Left lung (tissue), 10 donors: ENCODE measurements around the gene DNAJC6. TPM values are rescaled to one million over a fixed set of nuclear protein-coding genes. Genes with fewer than 3 reads are reported as not detected.

Experiments
- ATAC-seq: fragments of 200-7000 bp; cut with Tn5 transposase; one replicate; pipeline ENCODE4 v1.9.1; 2020; ENCODE audit warnings: moderate library complexity
- DNase-seq, 4 donors: peaks; one replicate each; pipeline ENCODE4 v3.0.0-alpha.2; 2013 to 2020
- H3K27ac ChIP-seq, 2 donors: fragments of 200-600 bp; sonication (generic) in 1 of 2; one replicate each; pipeline versions ENCODE4 v1.5.0 to v1.8.0; 2020 to 2021
- H3K27me3 ChIP-seq, 2 donors: fragments of 200-600 bp; sonication (generic) in 1 of 2; one replicate each; pipeline versions ENCODE4 v1.5.0 to v1.8.0; 2020 to 2021
- H3K36me3 ChIP-seq, 2 donors: fragments of 200-600 bp; sonication (generic) in 1 of 2; one replicate each; pipeline versions ENCODE4 v1.5.0 to v1.8.0; 2020 to 2021
- H3K4me1 ChIP-seq, 2 donors: fragments of 200-600 bp; one replicate each; pipeline ENCODE4 v1.8.0; 2021
- H3K4me3 ChIP-seq, 2 donors: fragments of 200-600 bp; sonication (generic) in 1 of 2; one replicate each; pipeline versions ENCODE4 v1.5.0 to v1.8.0; 2020 to 2021; ENCODE audit warnings: mild to moderate bottlenecking in 1 of 2
- H3K9me3 ChIP-seq, 2 donors: fragments of 200-600 bp; sonication (generic) in 1 of 2; one replicate each; pipeline versions ENCODE4 v1.5.0 to v1.8.0; 2020 to 2021
- CTCF ChIP-seq, 2 donors: fragments of 200-600 bp; sonication (generic) in 1 of 2; IDR thresholded peaks; one replicate each; pipeline versions ENCODE4 v1.5.0 to v1.8.0; 2021; ENCODE audit warnings: antibody characterized with exemption in 2 of 2
- intact Hi-C, 2 donors: fragments of 100-400 bp; cut with DNase I; formaldehyde crosslinking; loops; one replicate each; pipeline versions ENCODE4 v1.11.2 to v1.14.2; 2022
- polyA plus RNA-seq, 6 donors: library from polyadenylated mRNA; unstranded; fragments of 120-200 nt; gene quantifications; one replicate each; pipeline ENCODE4 v1.2.1, GENCODE V29; 2013; ENCODE audit not compliant: insufficient read length in 6 of 6
- total RNA-seq, 2 donors: library from RNA; stranded (reverse); fragmentation: NEBNext Ultra II Directional; extraction: Animal tissue kit (Norgen Biotek cat#: 25700); gene quantifications; one replicate each; pipeline ENCODE4 v1.2.1, GENCODE V29; 2021
- donor health status: DM: no; HTN: yes; CAD: no.
- donor health status: DM: no; HTN: no; CAD: no.

The DNAJC6 gene
- total and polyA plus RNA-seq, 8 donors: 2.3 to 4.6 (median 2.8) TPM

- no peaks in the 10 kb centered on the region for H3K36me3 ChIP-seq
- no peak for ATAC-seq
- H3K4me1 ChIP-seq: peaks cover 0 to 7% of the 10 kb centered on the region in 2 donors
- no peaks in the 10 kb centered on the region for H3K27me3 ChIP-seq
- TF ChIP-seq CTCF (IDR thresholded peaks at IDR 0.05): no peak
- intact Hi-C loops: no loop called here
- H3K9me3 ChIP-seq: no peaks in the 10 kb centered on the region
- no peak overlapping the region for H3K4me3 ChIP-seq
- H3K27ac ChIP-seq: no peak overlapping the region
- DNase-seq: no peak
Measured at GRCh38 chr1:65416767-65417166, 107.4 kb downstream of the DNAJC6 start.

- no peaks in the 10 kb centered on the region for H3K36me3 ChIP-seq
- H3K27me3 ChIP-seq: no peaks in the 10 kb centered on the region
- DNase-seq (no peak), ATAC-seq (no peak)
- H3K9me3 ChIP-seq: no peaks in the 10 kb centered on the region
- peaks cover 0 to 17% of the 10 kb centered on the region in 2 donors for H3K4me1 ChIP-seq
- no peak overlapping the region for H3K4me3 ChIP-seq
- intact Hi-C loops: no loop called here
- no peak for TF ChIP-seq CTCF (IDR thresholded peaks at IDR 0.05)
- no peak overlapping the region for H3K27ac ChIP-seq
Measured at GRCh38 chr1:65417729-65418128, 108.4 kb downstream of the DNAJC6 start.

GRCh38 chr1:65418522-65419185, 109.3 kb downstream of the DNAJC6 start:
- Histone ChIP-seq H3K9me3 (no peaks in the 10 kb centered on the region), H3K4me3 (no peak overlapping the region), H3K27me3 (no peaks in the 10 kb centered on the region), H3K36me3 (no peaks in the 10 kb centered on the region), H3K27ac (no peak overlapping the region), H3K4me1 (peaks cover 0 to 26% of the 10 kb centered on the region in 2 donors)
- TF ChIP-seq CTCF (IDR thresholded peaks at IDR 0.05): no peak
- no peak for ATAC-seq
- no peak for DNase-seq
- intact Hi-C loops: no loop called here

- H3K4me1 ChIP-seq: peaks cover 0 to 39% of the 10 kb centered on the region in 2 donors
- H3K27ac ChIP-seq: peak overlapping the region; percentile 94 to 99
- TF ChIP-seq CTCF (IDR thresholded peaks at IDR 0.05): no peak
- peak overlapping the region; percentile 72 to 87 for H3K4me3 ChIP-seq
- H3K36me3 ChIP-seq: no peaks in the 10 kb centered on the region
- intact Hi-C loops: no loop called here
- DNase-seq (peak; percentile 98 to 100 (median 100)), ATAC-seq (peak; percentile 94)
- H3K9me3 ChIP-seq: no peaks in the 10 kb centered on the region
- no peaks in the 10 kb centered on the region for H3K27me3 ChIP-seq
Measured at GRCh38 chr1:65419681-65420589, 110.6 kb downstream of the DNAJC6 start.
